Choroid plexus epithelial cell (primary cell): ENCODE measurements around the gene HELT.
A peak's percentile ranks its signal among the peaks of the same experiment; 100 is the strongest.
"Not testable (repeated sequence)": the region's sequence is repeated elsewhere in the genome, so short reads cannot be mapped to it uniquely, and the experiment has no call there.

Source experiments
- DNase-seq: peaks from one replicate; pipeline ENCODE4 v3.0.0-alpha.2; 2010; ENCODE audit warnings: low read depth
- H3K4me3 ChIP-seq: 2 replicates; pipeline ENCODE4 v1.5.1; 2011; ENCODE audit warnings: low read depth, mild to moderate bottlenecking, control low read depth, low read length, moderate library complexity
- TF ChIP-seq, protein P1 (sequence below): conservative IDR thresholded peaks from 2 replicates; pipeline ENCODE4 v1.5.1; 2011; ENCODE audit warnings: low read depth, mild to moderate bottlenecking, control low read depth, inconsistent platforms, low read length, moderate library complexity

The HELT gene

DNA sequence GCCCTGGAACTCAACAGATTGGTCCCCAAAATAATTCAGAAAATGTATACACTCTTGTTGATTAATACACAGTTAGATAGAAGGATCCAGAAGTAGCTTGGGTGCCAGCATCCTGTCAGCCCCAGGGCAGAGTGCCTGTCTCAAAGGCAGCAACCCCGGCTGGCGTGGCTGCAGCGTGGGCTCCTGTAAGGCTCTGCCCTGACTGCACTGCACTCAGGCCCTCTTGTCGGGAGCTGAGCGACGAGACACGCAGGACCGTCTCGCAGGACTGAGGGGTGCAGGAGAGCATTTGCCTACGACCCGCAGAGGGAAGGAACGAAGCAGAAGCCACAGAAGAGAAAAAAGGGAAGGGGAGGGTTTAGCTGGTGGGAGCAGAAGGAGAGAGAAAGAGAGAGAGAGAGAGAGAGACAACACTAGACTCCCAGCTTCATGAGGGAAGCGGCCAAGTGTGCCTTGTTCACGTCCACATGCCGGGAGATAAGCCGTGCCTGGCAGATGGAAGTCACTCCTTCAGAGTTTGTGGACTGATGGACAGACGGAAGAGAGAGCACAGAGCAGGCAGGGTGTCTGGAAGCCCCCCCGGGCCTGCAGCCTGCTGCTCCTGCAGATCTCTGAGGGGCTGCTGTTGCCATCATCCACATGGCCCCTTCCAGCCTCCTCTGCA, 38.7 kb upstream of the HELT start:
- H3K4me3 ChIP-seq = no peak overlapping the region
- TF ChIP-seq, protein P1, sequence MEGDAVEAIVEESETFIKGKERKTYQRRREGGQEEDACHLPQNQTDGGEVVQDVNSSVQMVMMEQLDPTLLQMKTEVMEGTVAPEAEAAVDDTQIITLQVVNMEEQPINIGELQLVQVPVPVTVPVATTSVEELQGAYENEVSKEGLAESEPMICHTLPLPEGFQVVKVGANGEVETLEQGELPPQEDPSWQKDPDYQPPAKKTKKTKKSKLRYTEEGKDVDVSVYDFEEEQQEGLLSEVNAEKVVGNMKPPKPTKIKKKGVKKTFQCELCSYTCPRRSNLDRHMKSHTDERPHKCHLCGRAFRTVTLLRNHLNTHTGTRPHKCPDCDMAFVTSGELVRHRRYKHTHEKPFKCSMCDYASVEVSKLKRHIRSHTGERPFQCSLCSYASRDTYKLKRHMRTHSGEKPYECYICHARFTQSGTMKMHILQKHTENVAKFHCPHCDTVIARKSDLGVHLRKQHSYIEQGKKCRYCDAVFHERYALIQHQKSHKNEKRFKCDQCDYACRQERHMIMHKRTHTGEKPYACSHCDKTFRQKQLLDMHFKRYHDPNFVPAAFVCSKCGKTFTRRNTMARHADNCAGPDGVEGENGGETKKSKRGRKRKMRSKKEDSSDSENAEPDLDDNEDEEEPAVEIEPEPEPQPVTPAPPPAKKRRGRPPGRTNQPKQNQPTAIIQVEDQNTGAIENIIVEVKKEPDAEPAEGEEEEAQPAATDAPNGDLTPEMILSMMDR = no peak
- DNase-seq = no peak

DNA sequence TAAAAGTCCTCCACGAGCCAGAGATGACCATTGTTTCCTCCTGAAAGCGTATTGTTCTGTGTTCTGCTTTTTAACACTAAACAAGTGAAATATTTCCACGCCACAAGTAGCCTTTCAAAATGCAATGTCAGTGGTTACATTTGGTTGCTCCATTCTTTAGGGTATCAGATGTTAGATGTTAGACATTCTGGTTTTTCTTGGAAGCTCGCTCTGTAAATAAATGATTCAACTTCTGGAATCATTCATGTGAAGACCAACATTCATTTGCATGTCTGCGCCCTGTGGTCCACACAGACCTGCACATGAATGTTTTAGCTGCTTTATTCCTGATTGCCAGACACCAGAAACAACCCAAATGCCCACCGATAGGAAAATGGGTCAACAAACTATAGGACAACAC, 38.0 kb upstream of the HELT start:
- TF ChIP-seq, protein P1 = no peak
- H3K4me3 ChIP-seq = no peak overlapping the region

DNA sequence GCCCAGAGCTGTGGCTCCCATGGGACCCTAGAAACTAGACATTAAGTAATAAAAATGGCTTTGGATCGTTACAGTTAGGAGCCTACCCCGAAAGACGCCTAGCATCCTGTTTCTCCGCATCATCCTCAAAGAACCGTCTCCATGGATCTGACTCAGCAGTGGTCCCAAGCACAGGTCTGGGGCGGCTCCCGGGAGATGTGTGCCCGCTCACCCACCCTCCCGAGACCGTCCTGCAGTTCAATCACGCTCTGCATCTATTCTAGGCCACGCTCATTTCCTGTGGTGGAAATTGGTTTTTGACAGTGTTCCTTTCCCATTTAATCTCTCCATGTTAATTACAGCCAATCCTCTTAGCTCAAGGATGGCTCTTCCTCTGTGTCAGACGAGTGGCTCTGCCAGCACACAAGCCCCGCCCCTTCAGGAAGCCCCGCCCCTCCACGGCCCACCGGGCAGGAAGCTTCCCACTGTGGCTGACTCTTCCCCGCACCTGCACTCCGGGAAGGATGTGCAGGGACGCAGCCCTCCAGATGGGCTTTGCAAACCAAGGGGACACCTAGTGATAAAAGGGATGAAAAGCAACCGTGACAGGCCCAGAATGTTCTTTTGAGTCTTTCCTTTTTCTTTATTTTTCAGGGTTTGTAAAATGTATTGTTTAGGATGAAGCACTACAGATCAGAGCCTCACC, 34.5 kb upstream of the HELT start:
- TF ChIP-seq, protein P1 = peak; percentile 69

More for the DNA sequence above, 38.0 kb upstream of the HELT start:
- no peak for DNase-seq

DNA sequence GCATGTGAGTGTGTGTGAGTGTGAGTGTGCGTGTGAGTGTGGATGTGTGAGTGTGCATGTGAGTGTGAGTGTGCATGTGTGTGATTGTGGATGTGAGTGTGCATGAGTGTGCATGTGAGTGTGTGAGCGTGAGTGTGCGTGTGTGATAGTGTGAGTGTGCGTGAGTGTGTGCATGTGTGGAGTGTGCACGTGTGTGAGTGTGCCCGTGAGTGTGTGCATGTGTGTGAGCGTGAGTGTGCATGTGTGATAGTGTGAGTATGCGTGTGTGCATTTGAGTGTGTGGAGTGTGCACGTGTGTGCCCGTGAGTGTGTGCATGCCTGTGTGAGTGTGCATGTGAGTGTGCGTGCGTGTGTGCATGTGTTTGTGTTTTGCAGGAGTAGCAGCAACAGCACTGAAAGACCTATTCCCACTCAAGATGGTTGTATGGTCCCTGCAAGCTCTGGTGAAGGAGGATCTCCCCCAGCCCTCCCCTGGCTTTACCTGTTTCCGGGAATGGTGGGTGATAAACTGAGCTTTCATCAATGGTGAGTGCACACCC, 30.7 kb upstream of the HELT start:
- no peak overlapping the region for H3K4me3 ChIP-seq
- TF ChIP-seq, protein P1 = no peak
- DNase-seq = no peak

More for the DNA sequence above, 34.5 kb upstream of the HELT start:
- no peak overlapping the region for H3K4me3 ChIP-seq
- DNase-seq = peak; percentile 82

DNA sequence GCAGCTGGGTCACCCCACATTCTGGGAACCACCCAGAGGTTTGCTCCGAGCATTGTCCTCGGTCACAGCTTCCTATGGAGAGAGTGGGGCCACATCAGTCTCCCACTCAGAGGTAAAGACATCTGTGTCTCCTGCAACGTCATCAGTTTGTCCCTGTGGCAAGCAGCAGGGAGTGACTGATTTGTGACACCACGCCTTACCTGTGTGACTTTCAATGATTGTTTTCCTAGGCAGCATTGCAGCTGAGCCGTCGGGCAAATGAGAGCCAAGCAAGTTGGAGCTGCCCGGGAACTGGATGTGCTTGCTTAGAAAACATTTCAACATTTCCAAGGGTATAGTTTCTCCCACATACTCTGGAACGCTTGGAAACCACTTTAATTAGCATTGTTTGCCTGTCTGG, 29.7 kb upstream of the HELT start:
- TF ChIP-seq, protein P1 = no peak
- H3K4me3 ChIP-seq = no peak overlapping the region
- DNase-seq = no peak

DNA sequence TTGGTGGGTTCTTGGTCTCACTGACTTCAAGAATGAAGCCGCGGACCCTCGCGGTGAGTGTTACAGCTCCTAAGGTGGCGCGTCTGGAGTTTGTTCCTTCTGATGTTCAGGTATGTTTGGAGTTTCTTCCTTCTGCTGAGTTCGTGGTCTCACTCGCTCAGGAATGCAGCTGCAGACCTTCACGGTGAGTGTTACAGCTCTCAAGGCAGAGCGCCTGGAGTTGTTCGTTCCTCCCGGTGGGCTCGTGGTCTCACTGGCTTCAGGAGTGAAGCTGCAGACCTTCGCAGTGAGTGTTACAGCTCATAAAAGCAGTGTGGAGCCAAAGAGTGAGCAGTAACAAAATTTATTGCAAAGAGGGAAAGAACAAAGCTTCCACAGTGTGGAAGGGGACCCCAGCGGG, 29.0 kb upstream of the HELT start:
- DNase-seq, H3K4me3 ChIP-seq: not testable (repeated sequence)

DNA sequence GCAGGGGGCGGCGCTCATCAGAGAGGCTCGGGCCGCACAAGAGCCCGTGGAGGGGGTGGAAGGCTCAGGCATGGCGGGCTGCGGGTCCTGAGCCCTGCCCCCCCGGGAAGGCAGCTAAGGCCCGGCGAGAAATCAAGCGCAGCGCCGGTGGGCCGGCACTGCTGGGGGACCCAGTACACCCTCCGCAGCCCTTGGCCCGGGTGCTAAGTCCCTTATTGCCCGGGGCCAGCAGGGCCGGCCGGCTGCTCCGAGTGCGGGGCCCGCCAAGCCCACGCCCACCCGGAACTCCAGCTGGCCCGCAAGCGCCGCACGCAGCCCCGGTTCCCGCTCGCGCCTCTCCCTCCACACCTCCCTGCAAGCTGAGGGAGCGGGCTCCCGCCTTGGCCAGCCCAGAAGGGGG, 28.2 kb upstream of the HELT start:
- not testable (repeated sequence) for DNase-seq, H3K4me3 ChIP-seq

DNA sequence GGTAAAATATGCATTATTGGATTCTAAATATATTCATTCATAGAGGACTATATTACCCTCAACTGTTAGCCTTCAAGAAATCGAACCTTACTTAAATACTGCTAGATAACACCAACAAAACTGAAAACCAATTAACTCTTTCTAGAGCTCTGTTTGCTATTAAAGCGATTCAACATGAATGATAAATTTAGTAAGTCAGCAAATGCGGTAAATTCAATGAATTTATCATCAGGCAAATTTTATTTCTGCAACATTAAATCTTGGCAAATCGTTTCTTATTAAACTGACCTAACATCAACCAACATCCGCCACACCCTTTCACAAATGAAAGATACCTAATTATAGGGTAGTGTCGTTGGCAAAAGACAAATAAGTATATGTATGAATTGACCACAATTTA, 26.4 kb upstream of the HELT start:
- TF ChIP-seq, protein P1 = no peak
- no peak for DNase-seq
- no peak overlapping the region for H3K4me3 ChIP-seq
